ENCODE results near the gene GPC4.

The GPC4 gene

GRCh38 chrX:133419911-133420310 is 4.6 kb upstream of the GPC4 start (continued):
- TF ChIP-seq, protein P1, sequence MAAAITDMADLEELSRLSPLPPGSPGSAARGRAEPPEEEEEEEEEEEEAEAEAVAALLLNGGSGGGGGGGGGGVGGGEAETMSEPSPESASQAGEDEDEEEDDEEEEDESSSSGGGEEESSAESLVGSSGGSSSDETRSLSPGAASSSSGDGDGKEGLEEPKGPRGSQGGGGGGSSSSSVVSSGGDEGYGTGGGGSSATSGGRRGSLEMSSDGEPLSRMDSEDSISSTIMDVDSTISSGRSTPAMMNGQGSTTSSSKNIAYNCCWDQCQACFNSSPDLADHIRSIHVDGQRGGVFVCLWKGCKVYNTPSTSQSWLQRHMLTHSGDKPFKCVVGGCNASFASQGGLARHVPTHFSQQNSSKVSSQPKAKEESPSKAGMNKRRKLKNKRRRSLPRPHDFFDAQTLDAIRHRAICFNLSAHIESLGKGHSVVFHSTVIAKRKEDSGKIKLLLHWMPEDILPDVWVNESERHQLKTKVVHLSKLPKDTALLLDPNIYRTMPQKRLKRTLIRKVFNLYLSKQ (tag by site-specific recombination; IDR thresholded peaks at IDR 0.05; ENCODE audit: borderline replicate concordance), result no peak
- TF ChIP-seq ZNF529 (tag by site-specific recombination; IDR thresholded peaks at IDR 0.05; ENCODE audit: insufficient replicate concordance), result peak; percentile 49
- TF ChIP-seq, protein P2, sequence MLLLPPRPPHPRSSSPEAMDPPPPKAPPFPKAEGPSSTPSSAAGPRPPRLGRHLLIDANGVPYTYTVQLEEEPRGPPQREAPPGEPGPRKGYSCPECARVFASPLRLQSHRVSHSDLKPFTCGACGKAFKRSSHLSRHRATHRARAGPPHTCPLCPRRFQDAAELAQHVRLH (tag by site-specific recombination; IDR thresholded peaks at IDR 0.05), result no peak
- TF ChIP-seq ZNF239 (tag by site-specific recombination; IDR thresholded peaks at IDR 0.05), result no peak
- 0 out of 2 replicates have a peak, but pooled peaks have one; percentile 51 for TF ChIP-seq RBAK (tag by site-specific recombination; IDR thresholded peaks at IDR 0.05)
- TF ChIP-seq ZNF664 (tag by site-specific recombination; IDR thresholded peaks at IDR 0.05), result peak; percentile 51; the same call in 1 of the 2 replicates
- no peak for TF ChIP-seq ZBTB7A (tag by site-specific recombination; IDR thresholded peaks at IDR 0.05; ENCODE audit: low read depth)
- TF ChIP-seq ZNF621 (tag by site-specific recombination; IDR thresholded peaks at IDR 0.05), result no peak
- TF ChIP-seq GLIS2 (tag by site-specific recombination; IDR thresholded peaks at IDR 0.05), result no peak
- TF ChIP-seq ZNF510 (tag by site-specific recombination; IDR thresholded peaks at IDR 0.05; ENCODE audit: insufficient replicate concordance), result peak; percentile 38
- TF ChIP-seq ZNF426 (tag by site-specific recombination; IDR thresholded peaks at IDR 0.05), result peak; percentile 76
- TF ChIP-seq, protein P3, sequence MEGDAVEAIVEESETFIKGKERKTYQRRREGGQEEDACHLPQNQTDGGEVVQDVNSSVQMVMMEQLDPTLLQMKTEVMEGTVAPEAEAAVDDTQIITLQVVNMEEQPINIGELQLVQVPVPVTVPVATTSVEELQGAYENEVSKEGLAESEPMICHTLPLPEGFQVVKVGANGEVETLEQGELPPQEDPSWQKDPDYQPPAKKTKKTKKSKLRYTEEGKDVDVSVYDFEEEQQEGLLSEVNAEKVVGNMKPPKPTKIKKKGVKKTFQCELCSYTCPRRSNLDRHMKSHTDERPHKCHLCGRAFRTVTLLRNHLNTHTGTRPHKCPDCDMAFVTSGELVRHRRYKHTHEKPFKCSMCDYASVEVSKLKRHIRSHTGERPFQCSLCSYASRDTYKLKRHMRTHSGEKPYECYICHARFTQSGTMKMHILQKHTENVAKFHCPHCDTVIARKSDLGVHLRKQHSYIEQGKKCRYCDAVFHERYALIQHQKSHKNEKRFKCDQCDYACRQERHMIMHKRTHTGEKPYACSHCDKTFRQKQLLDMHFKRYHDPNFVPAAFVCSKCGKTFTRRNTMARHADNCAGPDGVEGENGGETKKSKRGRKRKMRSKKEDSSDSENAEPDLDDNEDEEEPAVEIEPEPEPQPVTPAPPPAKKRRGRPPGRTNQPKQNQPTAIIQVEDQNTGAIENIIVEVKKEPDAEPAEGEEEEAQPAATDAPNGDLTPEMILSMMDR (tag by site-specific recombination; IDR thresholded peaks at IDR 0.05), result no peak
- TF ChIP-seq ZFP41 (tag by site-specific recombination; IDR thresholded peaks at IDR 0.05; ENCODE audit: borderline replicate concordance), result no peak
- TF ChIP-seq ZNF114 (tag by site-specific recombination; IDR thresholded peaks at IDR 0.05), result no peak
- TF ChIP-seq ZNF677 (tag by site-specific recombination; IDR thresholded peaks at IDR 0.05), result no peak
- TF ChIP-seq EGR2 (tag by site-specific recombination; IDR thresholded peaks at IDR 0.05; ENCODE audit: low read depth), result no peak
- TF ChIP-seq ZNF530 (tag by site-specific recombination; IDR thresholded peaks at IDR 0.05; ENCODE audit: low read depth), result peak; percentile 71; the same call in 1 of the 2 replicates
- TF ChIP-seq PRDM1 (tag by site-specific recombination; IDR thresholded peaks at IDR 0.05), result no peak
- peak; percentile 49; the same call in 1 of the 2 replicates for TF ChIP-seq ZNF514 (tag by site-specific recombination; IDR thresholded peaks at IDR 0.05)
- TF ChIP-seq ZNF292 (tag by site-specific recombination; IDR thresholded peaks at IDR 0.05; ENCODE audit: borderline replicate concordance, low read depth), result no peak
- TF ChIP-seq IKZF3 (tag by site-specific recombination; IDR thresholded peaks at IDR 0.05), result no peak
- TF ChIP-seq ZNF518A (tag by site-specific recombination; conservative IDR thresholded peaks at IDR 0.05; ENCODE audit: low read depth), result peak; percentile 83
- no peak for TF ChIP-seq ZNF169 (tag by site-specific recombination; IDR thresholded peaks at IDR 0.05)
- TF ChIP-seq ZNF157 (tag by site-specific recombination; IDR thresholded peaks at IDR 0.05), result no peak
- TF ChIP-seq ZNF654 (tag by site-specific recombination; IDR thresholded peaks at IDR 0.05; ENCODE audit: low read depth), result peak; percentile 18; the same call in 1 of the 2 replicates
- peak; percentile 25; the same call in 1 of the 2 replicates for TF ChIP-seq KLF7 (tag by site-specific recombination; IDR thresholded peaks at IDR 0.05; ENCODE audit: borderline replicate concordance)
- no peak for TF ChIP-seq ZNF391 (tag by site-specific recombination; IDR thresholded peaks at IDR 0.05; ENCODE audit: borderline replicate concordance, low read depth)

All from HEK293 (cell line).